ENCODE results near the gene RILPL1. TPM values are rescaled to one million over a fixed set of nuclear protein-coding genes. Genes with fewer than 3 reads are reported as not detected.

Gene RILPL1
- total and polyA plus RNA-seq, 2 of the 4 experiments (the other 2 are of a cell fraction), result 11.1 to 19.8 TPM

GRCh38 chr12:123475246-123475703 lies 58.2 kb downstream of the RILPL1 start:
- no peaks in the 10 kb centered on the region for H3K27me3 ChIP-seq (ENCODE audit: control insufficient read depth, insufficient read depth, low read length)
- no peak overlapping the region for H4K5ac ChIP-seq (ENCODE audit: low read depth, low read length)
- peaks cover 23% of the 10 kb centered on the region for H4K20me1 ChIP-seq (ENCODE audit: insufficient read depth, low read length)
- H3K56ac ChIP-seq (ENCODE audit: extremely low read depth, insufficient read depth, low read length), result no peak overlapping the region
- no peak overlapping the region for H2AK5ac ChIP-seq (ENCODE audit: low read depth, low read length)
- H3K4me2 ChIP-seq (ENCODE audit: low read depth, low read length), result no peak overlapping the region
- in situ Hi-C loops (cut with MboI; ENCODE audit: low sequenced_read_pairs) (no loop called here), intact Hi-C loops (cut with micrococcal nuclease) (no loop called here), dilution Hi-C loops (cut with HindIII; ENCODE audit: low sequenced_read_pairs, unreplicated experiment) (no loop called here)
- H3K9ac ChIP-seq (ENCODE audit: low read depth, low read length), result no peak overlapping the region
- no peak overlapping the region for H2BK5ac ChIP-seq (ENCODE audit: low read depth, low read length, poor library complexity, severe bottlenecking)
- H2BK120ac ChIP-seq (ENCODE audit: low read depth, low read length), result no peak overlapping the region
- peaks cover 32% of the 10 kb centered on the region for H3K36me3 ChIP-seq (ENCODE audit: control insufficient read depth, insufficient read depth, low read length)
- WGBS, 2 experiments (ENCODE audit: extremely low coverage in 2 of 2, insufficient read length in 1 of 2), result 88% methylated on average over 8 of the region's 15 CpGs; no CpG with 5 or more reads in 1 of the 2 experiments
- no peak overlapping the region for H2AK9ac ChIP-seq (replicated peaks; ENCODE audit: low read depth, low read length, poor library complexity)
- no peak overlapping the region for H2BK15ac ChIP-seq (ENCODE audit: low read depth, low read length)
- no peak overlapping the region for H3K4me3 ChIP-seq (ENCODE audit: insufficient read depth, low read depth, low read length)
- no peak overlapping the region for H2AFZ ChIP-seq (replicated peaks; ENCODE audit: low read length, poor library complexity)
- DNase-seq, result no peak
- ChIA-PET POLR2A (ENCODE audit: unreplicated experiment) (no interaction called here), CTCF (no interaction called here)
- H3K27ac ChIP-seq (ENCODE audit: insufficient read depth, low read length), result no peak overlapping the region
- no peak overlapping the region for H3K18ac ChIP-seq (ENCODE audit: low read depth, low read length)
- no peak for ATAC-seq (ENCODE audit: low read depth)
- peaks cover 4 to 39% of the 10 kb centered on the region in 2 experiments; a peak in 3 of 4 replicates for H3K79me1 ChIP-seq (ENCODE audit: low read depth in 1 of 2, low read length in 2 of 2)
- no peaks in the 10 kb centered on the region; the same call in 1 of the 2 replicates for H3K9me1 ChIP-seq (ENCODE audit: insufficient read depth, low read length)
- no peak overlapping the region for H3K23ac ChIP-seq (ENCODE audit: low read depth, low read length)
- H4K91ac ChIP-seq (ENCODE audit: insufficient read depth, low read depth, low read length), result no peak overlapping the region
- no peak overlapping the region for H3K14ac ChIP-seq (replicated peaks; ENCODE audit: low read depth, low read length)
- BruUV-seq (replicated peaks), result no TSS peak
- TF ChIP-seq CEBPB (IDR thresholded peaks at IDR 0.05; ENCODE audit: low read depth, low read length), result no peak
- no peak for TF ChIP-seq CHD1 (IDR thresholded peaks at IDR 0.05; ENCODE audit: low read depth, low read length)
- TF ChIP-seq MAFK (IDR thresholded peaks at IDR 0.05; ENCODE audit: low read depth, low read length), result no peak
- no peak for TF ChIP-seq RCOR1 (IDR thresholded peaks at IDR 0.05; ENCODE audit: insufficient replicate concordance, low read length)
- TF ChIP-seq RFX5 (IDR thresholded peaks at IDR 0.05; ENCODE audit: low read depth, low read length), result no peak
- no peak overlapping the region for H4K8ac ChIP-seq (ENCODE audit: low read depth in 2 of 2, low read length in 2 of 2)
- H2BK20ac ChIP-seq (ENCODE audit: low read depth, low read length), result no peak overlapping the region
- H3K9me3 ChIP-seq (ENCODE audit: control insufficient read depth, insufficient read depth, low read length), result no peaks in the 10 kb centered on the region
- peaks cover 3% of the 10 kb centered on the region for H3K4me1 ChIP-seq (ENCODE audit: control insufficient read depth, insufficient read depth, low read length)
- no peak overlapping the region for H3K4ac ChIP-seq (ENCODE audit: low read depth, low read length)
